K562 (cell line): ENCODE results near the gene CYP2E1. TPM values are rescaled to one million over a fixed set of nuclear protein-coding genes. Genes with fewer than 3 reads are reported as not detected.

ENCODE experiments used
- CLOCK ChIP-seq: fragments of 250-450 bp; sonication (Bioruptor Pico); IDR thresholded peaks from 2 replicates; pipeline ENCODE4 v1.4.0; 2020; ENCODE audit warnings: mild to moderate bottlenecking, moderate library complexity, borderline replicate concordance
- CTBP1 ChIP-seq: fragments of 450-650 bp; IDR thresholded peaks from 2 replicates; pipeline ENCODE4 v1.6.1; 2016; ENCODE audit warnings: borderline replicate concordance
- E2F3 ChIP-seq: fragments of 250-450 bp; sonication (Bioruptor Pico); IDR thresholded peaks from 2 replicates; pipeline ENCODE4 v1.4.0; 2020; ENCODE audit warnings: mild to moderate bottlenecking
- ESRRA ChIP-seq: fragments of 450-650 bp; IDR thresholded peaks from 2 replicates; pipeline ENCODE4 v1.6.1; 2014; ENCODE audit warnings: low read depth, mild to moderate bottlenecking, moderate library complexity, borderline replicate concordance
- EWSR1 ChIP-seq: fragments of 450-650 bp; IDR thresholded peaks from 2 replicates; pipeline ENCODE4 v1.6.1; 2018; ENCODE audit warnings: borderline replicate concordance, mild to moderate bottlenecking, low read depth, moderate library complexity; ENCODE audit not compliant: partially characterized antibody
- GABPB1 ChIP-seq: sonication (generic); formaldehyde crosslinking; IDR thresholded peaks from 2 replicates; pipeline ENCODE4 v1.8.0; 2022; ENCODE audit warnings: mild to moderate bottlenecking, missing genetic modification reagents
- HEY1 ChIP-seq: fragments of 250-450 bp; sonication (Bioruptor Pico); IDR thresholded peaks from 2 replicates; pipeline ENCODE4 v1.5.0; 2020; ENCODE audit warnings: mild to moderate bottlenecking, moderate library complexity, borderline replicate concordance
- MAFG ChIP-seq: fragments of 450-650 bp; conservative IDR thresholded peaks from 2 replicates; pipeline ENCODE4 v1.6.1; 2016; ENCODE audit warnings: missing genetic modification characterization, missing compliant biosample characterization
- MCM7 ChIP-seq, 2 experiments: fragments of 450-650 bp; IDR thresholded peaks; 2 replicates each; pipeline ENCODE4 v1.6.1; 2016 to 2018
- NR1H2 ChIP-seq: sonication (generic); formaldehyde crosslinking; IDR thresholded peaks from 2 replicates; pipeline ENCODE4 v1.4.0; 2020; ENCODE audit warnings: mild to moderate bottlenecking, missing genetic modification reagents
- NR2F6 ChIP-seq: fragments of 450-650 bp; formaldehyde crosslinking; IDR thresholded peaks from 2 replicates; pipeline ENCODE4 v1.4.0; 2020; ENCODE audit warnings: mild to moderate bottlenecking
- PCBP1 ChIP-seq: fragments of 200-400 bp; formaldehyde crosslinking; IDR thresholded peaks from 2 replicates; pipeline ENCODE4 v1.6.1; 2018; ENCODE audit warnings: mild to moderate bottlenecking, low read depth, low read length; ENCODE audit not compliant: poor library complexity, severe bottlenecking
- POLR2A ChIP-seq: fragments of 450-650 bp; conservative IDR thresholded peaks from 2 replicates; pipeline ENCODE4 v1.6.1; 2016
- SAP30 ChIP-seq: fragments of 200-600 bp; sonication (generic); IDR thresholded peaks from 2 replicates; pipeline ENCODE4 v1.6.1; 2012; ENCODE audit warnings: borderline replicate concordance, low read depth, mild to moderate bottlenecking, moderate library complexity, low read length, control low read depth, inconsistent platforms; ENCODE audit not compliant: insufficient read depth, poor library complexity, severe bottlenecking
- SMARCA5 ChIP-seq: fragments of 450-650 bp; IDR thresholded peaks from 2 replicates; pipeline ENCODE4 v1.6.1; 2016
- TFAP4 ChIP-seq: sonication (generic); formaldehyde crosslinking; IDR thresholded peaks from 2 replicates; pipeline ENCODE4 v1.8.0; 2022; ENCODE audit warnings: missing genetic modification reagents, mild to moderate bottlenecking, moderate library complexity, borderline replicate concordance
- XRCC3 ChIP-seq: fragments of 450-650 bp; IDR thresholded peaks from 2 replicates; pipeline ENCODE4 v1.6.1; 2017; ENCODE audit warnings: mild to moderate bottlenecking, moderate library complexity
- ZBTB7A ChIP-seq: IDR thresholded peaks from 2 replicates; pipeline ENCODE4 v1.6.1; 2011; ENCODE audit warnings: low read depth, mild to moderate bottlenecking, low read length, moderate library complexity, borderline replicate concordance; ENCODE audit not compliant: control insufficient read depth
- ZNF311 ChIP-seq: fragments of 250-450 bp; sonication (Bioruptor Pico); IDR thresholded peaks from 2 replicates; pipeline ENCODE4 v1.4.0; 2020; ENCODE audit warnings: mild to moderate bottlenecking, moderate library complexity
- ZNF436 ChIP-seq: fragments of 250-450, 450-650 bp; sonication (Bioruptor Pico); formaldehyde crosslinking; IDR thresholded peaks from 2 replicates; pipeline ENCODE4 v1.7.0; 2020; ENCODE audit warnings: mild to moderate bottlenecking
- ZNF785 ChIP-seq: fragments of 250-450 bp; sonication (Bioruptor Pico); IDR thresholded peaks from 2 replicates; pipeline ENCODE4 v1.4.0; 2020; ENCODE audit warnings: mild to moderate bottlenecking
- polyA plus RNA-seq, 8 experiments: library from polyadenylated mRNA; depleted of rRNA in 4 of 8; stranded (reverse) in 5 of 8; unstranded in 3 of 8; fragments of >200 nt; fragmentation: Nextera tagmentation in 2 of 8; fragmentation: Illumina TruSeq in 1 of 8; extraction: Ambion mirVana in 2 of 8; extraction: Trizol in 1 of 8; gene quantifications; 2 replicates each; pipeline versions ENCODE4 v1.2.1 to v1.2.3, GENCODE V29; 2011 to 2014; ENCODE audit warnings: inconsistent platforms in 1 of 8, missing spikeins in 1 of 8
- total RNA-seq, 7 experiments: library from RNA; depleted of rRNA in 6 of 7; stranded (reverse); fragments of >200 nt in 6 of 7; fragmentation: Illumina TruSeq in 2 of 7; extraction: Trizol in 2 of 7; gene quantifications; 2 replicates each; pipeline versions ENCODE4 v1.2.1 to v1.2.3, GENCODE V29; 2011 to 2021; ENCODE audit warnings: low replicate concordance in 1 of 7
- TF ChIP-seq, protein P1 (sequence below): fragments of 450-650 bp; IDR thresholded peaks from 2 replicates; pipeline ENCODE4 v1.6.1; 2016; ENCODE audit warnings: mild to moderate bottlenecking
- TF ChIP-seq, protein P2 (sequence below): sonication (generic); formaldehyde crosslinking; IDR thresholded peaks from 2 replicates; pipeline ENCODE4 v1.8.1; 2022; ENCODE audit warnings: missing genetic modification reagents

Gene CYP2E1
- total and polyA plus RNA-seq, 9 of the 15 experiments (the other 6 are each of a cell fraction or from before 2014, with no cell fraction given): 0.07 to 1.6 (median 0.19) TPM; not detected in 2

GRCh38 chr10:133520193-133520738, 6.9 kb upstream of the CYP2E1 start (continued):
- TF ChIP-seq MCM7 (IDR thresholded peaks at IDR 0.05): no peak
- peak; percentile 79 for TF ChIP-seq GABPB1 (CRISPR knock-in tag)
- peak; percentile 89 for TF ChIP-seq ESRRA
- no peak for TF ChIP-seq ZNF436 (CRISPR knock-in tag)
- TF ChIP-seq HEY1 (CRISPR knock-in tag): no peak
- TF ChIP-seq, protein P1, sequence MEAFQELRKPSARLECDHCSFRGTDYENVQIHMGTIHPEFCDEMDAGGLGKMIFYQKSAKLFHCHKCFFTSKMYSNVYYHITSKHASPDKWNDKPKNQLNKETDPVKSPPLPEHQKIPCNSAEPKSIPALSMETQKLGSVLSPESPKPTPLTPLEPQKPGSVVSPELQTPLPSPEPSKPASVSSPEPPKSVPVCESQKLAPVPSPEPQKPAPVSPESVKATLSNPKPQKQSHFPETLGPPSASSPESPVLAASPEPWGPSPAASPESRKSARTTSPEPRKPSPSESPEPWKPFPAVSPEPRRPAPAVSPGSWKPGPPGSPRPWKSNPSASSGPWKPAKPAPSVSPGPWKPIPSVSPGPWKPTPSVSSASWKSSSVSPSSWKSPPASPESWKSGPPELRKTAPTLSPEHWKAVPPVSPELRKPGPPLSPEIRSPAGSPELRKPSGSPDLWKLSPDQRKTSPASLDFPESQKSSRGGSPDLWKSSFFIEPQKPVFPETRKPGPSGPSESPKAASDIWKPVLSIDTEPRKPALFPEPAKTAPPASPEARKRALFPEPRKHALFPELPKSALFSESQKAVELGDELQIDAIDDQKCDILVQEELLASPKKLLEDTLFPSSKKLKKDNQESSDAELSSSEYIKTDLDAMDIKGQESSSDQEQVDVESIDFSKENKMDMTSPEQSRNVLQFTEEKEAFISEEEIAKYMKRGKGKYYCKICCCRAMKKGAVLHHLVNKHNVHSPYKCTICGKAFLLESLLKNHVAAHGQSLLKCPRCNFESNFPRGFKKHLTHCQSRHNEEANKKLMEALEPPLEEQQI: no peak
- no peak for TF ChIP-seq XRCC3
- TF ChIP-seq ZNF311 (CRISPR knock-in tag): 0 out of 2 replicates have a peak, but pooled peaks have one; percentile 26
- TF ChIP-seq CLOCK (CRISPR knock-in tag): no peak
- TF ChIP-seq EWSR1: no peak
- no peak for TF ChIP-seq SMARCA5
- peak; percentile 75; the same call in 1 of the 2 replicates for TF ChIP-seq CTBP1
- TF ChIP-seq, protein P2, sequence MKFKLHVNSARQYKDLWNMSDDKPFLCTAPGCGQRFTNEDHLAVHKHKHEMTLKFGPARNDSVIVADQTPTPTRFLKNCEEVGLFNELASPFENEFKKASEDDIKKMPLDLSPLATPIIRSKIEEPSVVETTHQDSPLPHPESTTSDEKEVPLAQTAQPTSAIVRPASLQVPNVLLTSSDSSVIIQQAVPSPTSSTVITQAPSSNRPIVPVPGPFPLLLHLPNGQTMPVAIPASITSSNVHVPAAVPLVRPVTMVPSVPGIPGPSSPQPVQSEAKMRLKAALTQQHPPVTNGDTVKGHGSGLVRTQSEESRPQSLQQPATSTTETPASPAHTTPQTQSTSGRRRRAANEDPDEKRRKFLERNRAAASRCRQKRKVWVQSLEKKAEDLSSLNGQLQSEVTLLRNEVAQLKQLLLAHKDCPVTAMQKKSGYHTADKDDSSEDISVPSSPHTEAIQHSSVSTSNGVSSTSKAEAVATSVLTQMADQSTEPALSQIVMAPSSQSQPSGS (CRISPR knock-in tag): no peak
- peak; percentile 79 for TF ChIP-seq TFAP4 (CRISPR knock-in tag)
- 0 out of 2 replicates have a peak, but pooled peaks have one; percentile 32 for TF ChIP-seq E2F3 (CRISPR knock-in tag)
- no peak for TF ChIP-seq NR1H2 (CRISPR knock-in tag)
- no peak for TF ChIP-seq ZNF785 (CRISPR knock-in tag)
- TF ChIP-seq NR2F6 (CRISPR knock-in tag): no peak
- no peak for TF ChIP-seq SAP30
- no peak for TF ChIP-seq PCBP1
- no peak for TF ChIP-seq MAFG (tag)
- TF ChIP-seq ZBTB7A: peak; percentile 96
- peak; percentile 42 for TF ChIP-seq POLR2A
